ENCODE measurements around the gene SPATA2.

Gene SPATA2

GRCh38 chr20:49853640-49854039 is 61.7 kb downstream of the SPATA2 start:
- DNase-seq: no peak

Data from NCI-H1930 (cell line).